H1 (cell line): Measurements from ENCODE around the gene TNPO2. TPM values are rescaled to one million over a fixed set of nuclear protein-coding genes. Genes with fewer than 3 reads are reported as not detected.

Source experiments
- CEBPB ChIP-seq: IDR thresholded peaks from 2 replicates; pipeline ENCODE4 v1.6.1; 2012; ENCODE audit warnings: low read depth, low read length
- CREB1 ChIP-seq: IDR thresholded peaks from 2 replicates; pipeline ENCODE4 v1.6.1; 2012; ENCODE audit warnings: inconsistent platforms
- EP300 ChIP-seq, 2 experiments: IDR thresholded peaks; 1 replicate in 1 of 2; 2 replicates in 1 of 2; pipeline ENCODE4 v1.6.1; 2011 to 2012; ENCODE audit warnings: low read depth in 2 of 2, low read length in 2 of 2, mild to moderate bottlenecking in 2 of 2, borderline replicate concordance in 1 of 2, inconsistent platforms in 1 of 2, moderate library complexity in 1 of 2
- EZH2 ChIP-seq: fragments of 200-600 bp; sonication (generic); IDR thresholded peaks from 2 replicates; pipeline ENCODE4 v1.7.1; 2012; ENCODE audit warnings: low read depth, mild to moderate bottlenecking, moderate library complexity, low read length, inconsistent platforms; ENCODE audit not compliant: severe bottlenecking
- GABPA ChIP-seq: IDR thresholded peaks from 2 replicates; pipeline ENCODE4 v1.6.1; 2011; ENCODE audit warnings: mild to moderate bottlenecking, low read length, moderate library complexity, borderline replicate concordance; ENCODE audit not compliant: insufficient read depth
- HDAC2 ChIP-seq, 2 experiments: fragments of 300-600 bp in 1 of 2; sonication (generic) in 1 of 2; IDR thresholded peaks; 2 replicates each; pipeline ENCODE4 v1.6.1; 2011 to 2012; ENCODE audit warnings: low read depth in 2 of 2, low read length in 2 of 2, mild to moderate bottlenecking in 2 of 2, moderate library complexity in 2 of 2, borderline replicate concordance in 1 of 2, inconsistent platforms in 1 of 2
- JUN ChIP-seq: IDR thresholded peaks from 2 replicates; pipeline ENCODE4 v1.6.1; 2011; ENCODE audit warnings: low read depth, mild to moderate bottlenecking, improper control_type of control experiment, low read length
- RBBP5 ChIP-seq: IDR thresholded peaks from 2 replicates; pipeline ENCODE4 v1.7.1; 2012; ENCODE audit warnings: low read depth, mild to moderate bottlenecking, inconsistent platforms, low read length, moderate library complexity, borderline replicate concordance
- RFX5 ChIP-seq: IDR thresholded peaks from 2 replicates; pipeline ENCODE4 v1.6.1; 2011; ENCODE audit warnings: low read depth, low read length, improper control_type of control experiment, borderline replicate concordance
- RNF2 ChIP-seq: fragments of 200-900, 300-1000 bp; sonication (generic); IDR thresholded peaks from 2 replicates; pipeline ENCODE4 v1.7.1; 2016; ENCODE audit warnings: borderline replicate concordance, low read depth, mild to moderate bottlenecking, antibody characterized with exemption, low read length; ENCODE audit not compliant: poor library complexity, severe bottlenecking; ENCODE audit errors: missing control alignments
- SIRT6 ChIP-seq: IDR thresholded peaks from one replicate; pipeline ENCODE4 v1.7.1; 2012; ENCODE audit warnings: low read length, inconsistent platforms
- SIX5 ChIP-seq: IDR thresholded peaks from 2 replicates; pipeline ENCODE4 v1.6.1; 2011; ENCODE audit warnings: mild to moderate bottlenecking, low read depth, low read length
- TAF1 ChIP-seq: IDR thresholded peaks from 2 replicates; pipeline ENCODE4 v1.6.1; 2011; ENCODE audit warnings: mild to moderate bottlenecking, low read depth, low read length
- TBP ChIP-seq: IDR thresholded peaks from 2 replicates; pipeline ENCODE4 v1.6.1; 2011; ENCODE audit warnings: low read depth, low read length, improper control_type of control experiment
- polyA plus RNA-seq, 7 experiments: library from polyadenylated mRNA; depleted of rRNA in 3 of 7; stranded (reverse) in 5 of 7; unstranded in 2 of 7; fragments of >200 nt in 5 of 7; fragments of 200-250 nt in 2 of 7; gene quantifications; 1 replicate in 5 of 7; 2 replicates in 1 of 7; 4 replicates in 1 of 7; pipeline versions ENCODE4 v1.2.1 to v1.2.3, GENCODE V29; 2011 to 2013; ENCODE audit warnings: missing spikeins in 2 of 7, mixed read lengths in 2 of 7
- total RNA-seq: library from RNA; stranded (reverse); fragmentation: NEBNext Ultra II Directional; extraction: Animal tissue kit (Norgen Biotek cat#: 25700); gene quantifications from 2 replicates; pipeline ENCODE4 v1.2.1, GENCODE V29; 2021
- TF ChIP-seq, protein P1 (sequence below): IDR thresholded peaks from 2 replicates; pipeline ENCODE4 v1.6.1; 2012; ENCODE audit warnings: low read length, inconsistent platforms
- TF ChIP-seq, protein P2 (sequence below): IDR thresholded peaks from 2 replicates; pipeline ENCODE4 v1.6.1; 2011; ENCODE audit warnings: low read length, improper control_type of control experiment

TNPO2 gene
- total and polyA plus RNA-seq, 2 of the 8 experiments (the other 6 are each of a cell fraction or from before 2014, with no cell fraction given), result 112 to 121 TPM

DNA sequence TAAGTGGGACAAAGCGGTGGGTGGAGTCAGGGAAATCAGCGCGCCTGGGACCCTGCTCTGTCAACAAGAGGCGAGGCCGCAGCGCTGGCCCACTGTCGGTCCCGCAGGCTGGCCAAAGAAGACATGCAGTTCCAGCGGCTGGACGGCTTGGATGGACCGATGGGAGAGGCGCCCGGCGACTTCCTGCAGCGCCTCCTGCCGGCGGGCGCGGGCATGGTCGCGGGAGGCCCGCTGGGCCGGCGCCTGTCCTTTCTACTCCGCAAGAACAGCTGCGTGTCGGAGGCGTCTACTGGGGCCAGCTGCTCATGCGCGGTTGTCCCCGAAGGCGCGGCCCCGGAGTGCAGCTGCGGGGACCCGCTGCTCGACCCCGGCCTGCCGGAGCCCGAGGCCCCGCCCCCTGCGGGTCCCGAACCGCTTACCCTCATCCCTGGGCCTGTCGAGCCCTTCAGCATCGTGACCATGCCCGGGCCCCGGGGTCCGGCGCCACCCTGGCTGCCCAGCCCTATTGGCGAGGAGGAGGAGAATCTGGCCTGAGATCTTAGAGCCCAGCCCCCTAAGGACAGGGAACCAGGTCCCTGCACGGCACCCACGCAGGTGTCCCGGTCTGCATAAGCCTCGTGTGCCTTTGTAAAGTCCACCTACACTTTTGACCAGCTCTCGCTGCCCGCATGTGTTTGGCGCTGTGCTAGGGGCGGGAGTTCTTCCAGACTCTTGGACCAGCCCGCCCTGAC is 34.0 kb upstream of the TNPO2 start (continued):
- TF ChIP-seq EZH2 (no peak), SIRT6 (no peak), SIX5 (no peak), RNF2 (no peak), JUN (no peak), CREB1 (peak; percentile 52), CEBPB (no peak), GABPA (0 out of 2 replicates have a peak, but pooled peaks have one; percentile 59), EP300 (IDR thresholded peaks at IDR 0.05; ENCODE audit: borderline replicate concordance in 1 of 2, low read depth in 2 of 2, low read length in 2 of 2) (no peak; a peak in 1 of 3 replicates), HDAC2 (IDR thresholded peaks at IDR 0.05; ENCODE audit: borderline replicate concordance in 1 of 2, low read depth in 2 of 2, low read length in 2 of 2) (peak in 1 of 2 experiments; percentile 65; a peak in 1 of 4 replicates), RFX5 (no peak), TAF1 (peak; percentile 63), RBBP5 (no peak; the same call in 1 of the 2 replicates), TBP (peak; percentile 53; the same call in 1 of the 2 replicates)
- TF ChIP-seq, protein P1, sequence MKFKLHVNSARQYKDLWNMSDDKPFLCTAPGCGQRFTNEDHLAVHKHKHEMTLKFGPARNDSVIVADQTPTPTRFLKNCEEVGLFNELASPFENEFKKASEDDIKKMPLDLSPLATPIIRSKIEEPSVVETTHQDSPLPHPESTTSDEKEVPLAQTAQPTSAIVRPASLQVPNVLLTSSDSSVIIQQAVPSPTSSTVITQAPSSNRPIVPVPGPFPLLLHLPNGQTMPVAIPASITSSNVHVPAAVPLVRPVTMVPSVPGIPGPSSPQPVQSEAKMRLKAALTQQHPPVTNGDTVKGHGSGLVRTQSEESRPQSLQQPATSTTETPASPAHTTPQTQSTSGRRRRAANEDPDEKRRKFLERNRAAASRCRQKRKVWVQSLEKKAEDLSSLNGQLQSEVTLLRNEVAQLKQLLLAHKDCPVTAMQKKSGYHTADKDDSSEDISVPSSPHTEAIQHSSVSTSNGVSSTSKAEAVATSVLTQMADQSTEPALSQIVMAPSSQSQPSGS, result no peak
- TF ChIP-seq, protein P2, sequence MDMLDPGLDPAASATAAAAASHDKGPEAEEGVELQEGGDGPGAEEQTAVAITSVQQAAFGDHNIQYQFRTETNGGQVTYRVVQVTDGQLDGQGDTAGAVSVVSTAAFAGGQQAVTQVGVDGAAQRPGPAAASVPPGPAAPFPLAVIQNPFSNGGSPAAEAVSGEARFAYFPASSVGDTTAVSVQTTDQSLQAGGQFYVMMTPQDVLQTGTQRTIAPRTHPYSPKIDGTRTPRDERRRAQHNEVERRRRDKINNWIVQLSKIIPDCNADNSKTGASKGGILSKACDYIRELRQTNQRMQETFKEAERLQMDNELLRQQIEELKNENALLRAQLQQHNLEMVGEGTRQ, result peak; percentile 37; the same call in 1 of the 2 replicates
